BE2C (cell line): ENCODE measurements around the gene STAT5B.
"Not testable (repeated sequence)": the region's sequence is repeated elsewhere in the genome, so short reads cannot be mapped to it uniquely, and the experiment has no call there.

Experiments
- DNase-seq: peaks from one replicate; pipeline ENCODE4 v3.0.0-alpha.2; 2020
- H3K27me3 ChIP-seq: fragments of 250-450 bp; sonication (Bioruptor Pico); 2 replicates; pipeline ENCODE4 v1.5.1; 2020; ENCODE audit warnings: mild to moderate bottlenecking
- H3K36me3 ChIP-seq: fragments of 250-450 bp; sonication (Bioruptor Pico); 2 replicates; pipeline ENCODE4 v1.5.1; 2020; ENCODE audit warnings: mild to moderate bottlenecking
- H3K4me1 ChIP-seq: fragments of 250-450 bp; sonication (Bioruptor Pico); 2 replicates; pipeline ENCODE4 v1.5.1; 2020
- H3K4me3 ChIP-seq: 2 replicates; pipeline ENCODE4 v1.5.1; 2011; ENCODE audit warnings: low read depth, low read length
- H3K9me3 ChIP-seq: fragments of 250-450 bp; sonication (Bioruptor Pico); 2 replicates; pipeline ENCODE4 v1.5.1; 2020
- TF ChIP-seq, protein P1 (sequence below): IDR thresholded peaks from 2 replicates; pipeline ENCODE4 v1.5.1; 2012; ENCODE audit warnings: mild to moderate bottlenecking, low read depth, low read length

The STAT5B gene

GRCh38 chr17:42304187-42305030 is 28.2 kb upstream of the STAT5B start:
- Histone ChIP-seq H3K4me3 (no peak overlapping the region), H3K9me3 (no peaks in the 10 kb centered on the region), H3K27me3 (no peaks in the 10 kb centered on the region), H3K4me1 (no peaks in the 10 kb centered on the region), H3K36me3 (no peaks in the 10 kb centered on the region)
- TF ChIP-seq, protein P1, sequence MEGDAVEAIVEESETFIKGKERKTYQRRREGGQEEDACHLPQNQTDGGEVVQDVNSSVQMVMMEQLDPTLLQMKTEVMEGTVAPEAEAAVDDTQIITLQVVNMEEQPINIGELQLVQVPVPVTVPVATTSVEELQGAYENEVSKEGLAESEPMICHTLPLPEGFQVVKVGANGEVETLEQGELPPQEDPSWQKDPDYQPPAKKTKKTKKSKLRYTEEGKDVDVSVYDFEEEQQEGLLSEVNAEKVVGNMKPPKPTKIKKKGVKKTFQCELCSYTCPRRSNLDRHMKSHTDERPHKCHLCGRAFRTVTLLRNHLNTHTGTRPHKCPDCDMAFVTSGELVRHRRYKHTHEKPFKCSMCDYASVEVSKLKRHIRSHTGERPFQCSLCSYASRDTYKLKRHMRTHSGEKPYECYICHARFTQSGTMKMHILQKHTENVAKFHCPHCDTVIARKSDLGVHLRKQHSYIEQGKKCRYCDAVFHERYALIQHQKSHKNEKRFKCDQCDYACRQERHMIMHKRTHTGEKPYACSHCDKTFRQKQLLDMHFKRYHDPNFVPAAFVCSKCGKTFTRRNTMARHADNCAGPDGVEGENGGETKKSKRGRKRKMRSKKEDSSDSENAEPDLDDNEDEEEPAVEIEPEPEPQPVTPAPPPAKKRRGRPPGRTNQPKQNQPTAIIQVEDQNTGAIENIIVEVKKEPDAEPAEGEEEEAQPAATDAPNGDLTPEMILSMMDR, result no peak
- DNase-seq, result no peak

- Histone ChIP-seq H3K36me3 (no peaks in the 10 kb centered on the region), H3K27me3 (no peaks in the 10 kb centered on the region), H3K9me3 (no peaks in the 10 kb centered on the region), H3K4me3 (no peak overlapping the region), H3K4me1 (no peaks in the 10 kb centered on the region)
- DNase-seq, result no peak
- TF ChIP-seq, protein P1, result no peak
Observed at GRCh38 chr17:42303694-42304093, 27.5 kb upstream of the STAT5B start.

GRCh38 chr17:42301022-42301421 is 24.8 kb upstream of the STAT5B start:
- DNase-seq, result no peak
- TF ChIP-seq, protein P1, result no peak
- H3K4me1 ChIP-seq, result no peaks in the 10 kb centered on the region
- H3K9me3 ChIP-seq, result no peaks in the 10 kb centered on the region
- no peak overlapping the region for H3K4me3 ChIP-seq
- H3K27me3 ChIP-seq, result no peaks in the 10 kb centered on the region
- no peaks in the 10 kb centered on the region for H3K36me3 ChIP-seq

DNA sequence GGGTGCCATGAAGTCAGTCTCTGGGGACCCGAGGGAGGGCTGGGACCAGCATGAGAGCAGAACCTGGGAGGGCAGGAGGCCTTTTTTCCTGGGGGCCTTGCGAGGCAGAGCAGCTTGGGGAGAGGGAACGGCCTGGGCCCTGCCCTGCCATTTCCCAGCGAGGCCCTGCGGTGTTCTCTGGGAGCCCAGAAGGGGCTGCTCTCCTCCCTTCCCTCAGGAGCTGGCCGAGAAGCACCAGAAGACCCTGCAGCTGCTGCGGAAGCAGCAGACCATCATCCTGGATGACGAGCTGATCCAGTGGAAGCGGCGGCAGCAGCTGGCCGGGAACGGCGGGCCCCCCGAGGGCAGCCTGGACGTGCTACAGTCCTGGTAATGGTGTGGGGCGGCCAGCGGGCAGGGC is 23.7 kb upstream of the STAT5B start:
- not testable (repeated sequence) for DNase-seq, H3K4me1 ChIP-seq, H3K27me3 ChIP-seq, H3K4me3 ChIP-seq, H3K36me3 ChIP-seq, H3K9me3 ChIP-seq

DNA sequence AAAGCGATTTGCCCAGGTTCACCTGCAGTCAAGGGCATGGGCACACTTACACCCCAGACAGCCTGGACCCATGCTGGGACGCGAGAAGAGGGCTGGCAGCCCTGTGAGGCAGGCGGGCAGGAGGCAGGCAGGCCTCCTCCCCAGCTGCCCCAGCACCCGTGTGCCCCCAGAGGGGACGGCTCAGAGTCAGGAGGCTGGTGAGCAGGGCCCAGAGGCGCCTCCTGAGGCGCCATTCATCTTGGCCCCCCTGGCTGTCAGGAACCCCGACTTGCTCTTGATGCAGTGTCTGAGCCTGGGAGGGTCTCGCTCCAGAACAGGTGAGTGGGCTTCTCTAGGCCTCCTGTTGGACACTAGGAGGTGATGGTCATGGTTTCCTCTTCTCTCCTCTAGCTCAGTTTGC is 23.2 kb upstream of the STAT5B start:
- not testable (repeated sequence) for H3K27me3 ChIP-seq, H3K9me3 ChIP-seq, DNase-seq, H3K4me1 ChIP-seq, H3K4me3 ChIP-seq, H3K36me3 ChIP-seq

- H3K27me3 ChIP-seq, DNase-seq, H3K4me3 ChIP-seq, H3K36me3 ChIP-seq, H3K9me3 ChIP-seq, H3K4me1 ChIP-seq: not testable (repeated sequence)
Observed at GRCh38 chr17:42297775-42298174, 21.6 kb upstream of the STAT5B start.

GRCh38 chr17:42296012-42296411 is 19.8 kb upstream of the STAT5B start:
- no peaks in the 10 kb centered on the region for H3K9me3 ChIP-seq
- no peak overlapping the region for H3K4me3 ChIP-seq
- TF ChIP-seq, protein P1, result no peak
- peaks cover 2% of the 10 kb centered on the region; the same call in 1 of the 2 replicates for H3K4me1 ChIP-seq
- DNase-seq, result no peak
- no peaks in the 10 kb centered on the region for H3K36me3 ChIP-seq
- H3K27me3 ChIP-seq, result no peaks in the 10 kb centered on the region
